Left ventricle myocardium inferior (tissue), 1 donor: Measurements from ENCODE around the gene GPR39. TPM values are rescaled to one million over a fixed set of nuclear protein-coding genes. Genes with fewer than 3 reads are reported as not detected.

ENCODE experiments used
- DNase-seq: peaks from one replicate; pipeline ENCODE4 v3.0.0-alpha.2; 2020
- H3K27ac ChIP-seq: fragments of 200-600 bp; replicated peaks from 2 replicates; pipeline ENCODE4 v1.8.0; 2021
- H3K27me3 ChIP-seq: fragments of 200-600 bp; 2 replicates; pipeline ENCODE4 v1.8.0; 2021; ENCODE audit warnings: low read depth
- H3K36me3 ChIP-seq: fragments of 200-600 bp; 2 replicates; pipeline ENCODE4 v1.8.0; 2021
- H3K4me1 ChIP-seq: fragments of 200-600 bp; 2 replicates; pipeline ENCODE4 v1.8.0; 2021
- H3K4me3 ChIP-seq: fragments of 200-600 bp; 2 replicates; pipeline ENCODE4 v1.8.0; 2021; ENCODE audit warnings: mild to moderate bottlenecking, moderate library complexity
- H3K9me3 ChIP-seq: fragments of 200-600 bp; replicated peaks from 2 replicates; pipeline ENCODE4 v1.8.0; 2021
- CTCF ChIP-seq: fragments of 200-600 bp; IDR thresholded peaks from 2 replicates; pipeline ENCODE4 v1.8.0; 2021; ENCODE audit warnings: antibody characterized with exemption, mild to moderate bottlenecking, borderline replicate concordance
- intact Hi-C: fragments of 100-400 bp; cut with micrococcal nuclease; formaldehyde crosslinking; loops from one replicate; pipeline ENCODE4 v1.11.0; 2022
- total RNA-seq: library from RNA; stranded (reverse); fragmentation: NEBNext Ultra II Directional; extraction: Animal tissue kit (Norgen Biotek cat#: 25700); gene quantifications from one replicate; pipeline ENCODE4 v1.2.1, GENCODE V29; 2021
- donor health status: DM: no; HTN: yes; CAD: no; lungs with severe emphysema.

The GPR39 gene
- total RNA-seq, 1 donor from 2014 or later = not detected

- intact Hi-C loops = no loop called here
- Histone ChIP-seq H3K27me3 (peaks cover 13% of the 10 kb centered on the region), H3K36me3 (no peaks in the 10 kb centered on the region), H3K9me3 (peaks cover 1% of the 10 kb centered on the region), H3K4me3 (no peak overlapping the region), H3K27ac (no peak overlapping the region), H3K4me1 (no peaks in the 10 kb centered on the region)
- no peak for DNase-seq
- no peak for TF ChIP-seq CTCF
Observed at GRCh38 chr2:132374551-132374950, 42.1 kb upstream of the GPR39 start.

GRCh38 chr2:132374961-132375360, 41.6 kb upstream of the GPR39 start:
- H3K4me1 ChIP-seq = no peaks in the 10 kb centered on the region
- no peak for DNase-seq
- H3K4me3 ChIP-seq = no peak overlapping the region
- H3K27me3 ChIP-seq = peaks cover 11% of the 10 kb centered on the region
- TF ChIP-seq CTCF = no peak
- intact Hi-C loops = no loop called here
- H3K27ac ChIP-seq = no peak overlapping the region
- H3K9me3 ChIP-seq = peaks cover 5% of the 10 kb centered on the region
- H3K36me3 ChIP-seq = no peaks in the 10 kb centered on the region

- Histone ChIP-seq H3K27me3 (no peaks in the 10 kb centered on the region), H3K36me3 (no peaks in the 10 kb centered on the region), H3K4me3 (no peak overlapping the region), H3K27ac (no peak overlapping the region), H3K9me3 (peaks cover 15% of the 10 kb centered on the region), H3K4me1 (no peaks in the 10 kb centered on the region)
- no peak for TF ChIP-seq CTCF
- intact Hi-C loops = no loop called here
- no peak for DNase-seq
Observed at GRCh38 chr2:132381376-132381775, 35.2 kb upstream of the GPR39 start.

GRCh38 chr2:132383956-132384355, 32.6 kb upstream of the GPR39 start:
- DNase-seq = no peak
- Histone ChIP-seq H3K4me3 (no peak overlapping the region), H3K4me1 (no peaks in the 10 kb centered on the region), H3K27me3 (no peaks in the 10 kb centered on the region), H3K27ac (no peak overlapping the region), H3K9me3 (peaks cover 28% of the 10 kb centered on the region), H3K36me3 (no peaks in the 10 kb centered on the region)
- no peak for TF ChIP-seq CTCF
- intact Hi-C loops = no loop called here

GRCh38 chr2:132384491-132385151, 32.0 kb upstream of the GPR39 start:
- Histone ChIP-seq H3K4me1 (no peaks in the 10 kb centered on the region), H3K27ac (no peak overlapping the region), H3K9me3 (peaks cover 31% of the 10 kb centered on the region), H3K27me3 (no peaks in the 10 kb centered on the region), H3K36me3 (no peaks in the 10 kb centered on the region), H3K4me3 (no peak overlapping the region)
- intact Hi-C loops = no loop called here
- no peak for DNase-seq
- no peak for TF ChIP-seq CTCF
